ENCODE results near the gene LCP1.
"Not testable (repeated sequence)": the region's sequence is repeated elsewhere in the genome, so short reads cannot be mapped to it uniquely, and the experiment has no call there.

Gene LCP1

GRCh38 chr13:46181840-46182490 lies at the start of gene LCP1:
Gene LCP1 (minus strand): TSS chr13:46182177. CDS start chr13:46159662, 22,515 bp downstream.
- DNase-seq (ENCODE audit: low spot score), result no peak

DNA sequence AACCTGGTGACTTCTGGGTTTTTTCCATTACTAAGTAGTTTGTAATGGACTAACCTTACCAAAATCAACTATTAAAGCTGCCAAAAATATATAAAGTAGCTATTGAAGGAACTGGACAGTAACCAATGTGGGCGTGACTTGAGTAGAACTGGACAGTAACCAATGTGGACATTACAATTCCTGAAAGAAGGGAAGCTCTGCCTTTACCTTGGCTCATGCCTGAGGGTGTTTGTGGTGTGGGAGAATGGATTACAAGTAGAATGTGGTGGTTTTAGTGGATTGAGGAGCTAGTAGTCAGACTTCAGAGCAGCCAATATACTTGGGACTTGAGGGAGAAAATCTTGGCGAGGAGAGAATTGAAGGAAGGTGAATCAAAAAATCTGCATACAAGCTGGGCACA lies 47.3 kb upstream of the LCP1 start:
- DNase-seq (ENCODE audit: low spot score), result no peak

DNA sequence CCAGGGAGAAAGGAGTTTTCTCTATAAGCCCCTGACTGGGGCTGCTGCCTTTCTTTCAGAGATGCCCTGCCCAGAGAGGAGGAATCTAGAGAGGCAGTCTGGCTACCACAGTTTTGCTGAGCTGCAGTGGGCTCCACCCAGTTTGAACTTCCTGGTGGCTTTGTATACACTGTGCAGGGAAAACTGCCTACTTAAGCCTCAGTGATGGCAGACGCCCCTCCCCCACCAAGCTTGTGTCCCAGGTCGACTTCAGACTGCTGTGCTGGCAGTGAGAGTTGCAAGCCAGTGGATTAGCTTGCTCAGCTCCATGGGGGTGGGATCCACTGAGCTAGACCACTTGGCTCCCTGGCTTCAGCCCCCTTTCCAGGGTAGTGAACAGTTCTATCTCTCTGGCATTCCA lies 38.3 kb upstream of the LCP1 start:
- not testable (repeated sequence) for DNase-seq (ENCODE audit: low spot score)

DNA sequence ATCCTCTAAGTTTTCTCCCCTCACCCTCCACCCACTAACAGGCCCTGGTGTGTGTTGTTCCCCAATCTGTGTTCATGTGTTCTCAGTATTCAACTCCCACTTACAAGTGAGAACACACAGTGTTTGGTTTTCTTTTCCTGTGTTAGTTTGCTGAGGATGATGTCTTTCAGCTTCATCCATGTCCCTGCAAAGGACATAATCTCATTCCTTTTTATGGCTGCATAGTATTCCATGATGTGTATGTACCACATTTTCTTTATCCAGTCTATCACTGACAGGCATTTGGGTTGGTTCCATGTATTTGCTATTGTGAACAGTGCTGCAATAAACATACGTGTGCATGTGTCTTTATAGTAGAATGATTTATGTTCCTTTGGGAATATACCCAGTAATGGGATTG lies 32.8 kb upstream of the LCP1 start:
- DNase-seq (ENCODE audit: low spot score), result not testable (repeated sequence)

DNA sequence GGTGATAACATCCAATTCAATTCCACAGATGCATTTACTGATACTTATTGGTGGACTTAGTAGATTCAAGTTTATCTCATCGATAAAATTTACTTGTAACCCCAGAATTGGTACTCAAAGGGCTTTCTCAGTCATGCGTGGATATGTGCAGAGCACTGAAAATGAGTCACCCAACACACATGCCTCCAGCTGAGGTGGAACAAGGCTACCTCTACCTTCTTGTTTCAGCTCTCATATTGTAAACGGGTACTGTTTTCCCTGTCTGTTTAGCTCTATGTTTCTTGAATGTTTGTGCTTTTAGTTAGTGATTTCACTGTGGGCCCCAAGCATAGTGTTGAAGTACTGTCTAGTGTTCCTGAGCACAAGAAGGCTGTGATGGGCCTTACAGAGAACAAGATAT lies 31.3 kb upstream of the LCP1 start:
- no peak for DNase-seq (ENCODE audit: low spot score)

GRCh38 chr13:46211483-46212351 lies 29.7 kb upstream of the LCP1 start, which contains the start of gene LRRC63:
Gene LRRC63 (plus strand): TSS chr13:46211928. CDS start chr13:46213035, 1,107 bp downstream.
- DNase-seq (ENCODE audit: low spot score), result peak; percentile 34

DNA sequence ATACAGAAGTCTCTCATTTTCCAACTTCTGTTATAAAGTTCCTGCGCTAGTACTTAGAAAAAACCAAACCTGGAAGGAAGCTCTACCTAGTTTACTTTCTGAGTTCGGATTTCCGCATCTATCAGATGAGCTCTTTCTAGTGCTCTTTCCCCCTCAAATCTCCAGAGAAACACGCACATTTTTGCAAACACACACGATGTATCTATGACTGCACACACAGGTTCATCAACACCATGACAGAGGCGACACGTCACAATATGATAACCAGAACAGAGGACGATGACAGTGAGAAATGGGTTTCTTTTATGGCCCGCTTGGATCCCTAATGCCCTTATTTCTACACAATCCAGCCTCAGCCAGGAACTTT lies 29.1 kb upstream of the LCP1 start:
- no peak for DNase-seq (ENCODE audit: low spot score)

DNA sequence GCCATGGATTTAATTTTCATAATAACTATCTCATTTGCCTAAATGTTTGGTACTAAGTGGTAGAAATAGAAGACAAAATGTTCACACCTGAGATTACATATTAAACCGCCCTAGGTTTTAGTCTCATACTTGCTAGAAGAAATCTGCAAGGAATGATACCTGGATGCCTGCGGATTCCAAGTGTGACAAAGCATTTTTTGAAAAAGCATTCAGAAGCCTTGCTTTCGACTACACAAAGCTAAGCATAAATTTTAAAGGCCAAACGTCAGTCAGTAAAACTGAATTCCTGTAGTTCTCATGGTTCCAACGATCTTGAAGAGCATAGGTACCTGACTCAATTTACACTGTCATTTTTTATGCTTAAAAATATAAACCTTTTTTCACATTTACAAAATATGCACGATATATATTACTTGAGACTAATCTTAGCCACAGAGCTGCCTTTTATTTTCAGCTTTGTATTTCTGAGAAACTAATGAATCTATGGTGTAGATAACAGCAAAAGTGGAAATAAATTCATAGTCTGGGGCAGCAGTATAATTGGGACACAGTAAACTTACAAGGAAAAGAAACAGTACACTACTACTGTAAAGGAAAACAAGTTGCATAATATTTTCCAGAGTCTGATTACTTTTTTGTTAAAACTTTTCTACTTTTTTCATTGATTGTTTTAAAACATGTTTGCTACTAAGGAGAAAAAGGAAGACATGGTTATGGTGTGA lies 28.5 kb upstream of the LCP1 start:
- DNase-seq (ENCODE audit: low spot score), result no peak

DNA sequence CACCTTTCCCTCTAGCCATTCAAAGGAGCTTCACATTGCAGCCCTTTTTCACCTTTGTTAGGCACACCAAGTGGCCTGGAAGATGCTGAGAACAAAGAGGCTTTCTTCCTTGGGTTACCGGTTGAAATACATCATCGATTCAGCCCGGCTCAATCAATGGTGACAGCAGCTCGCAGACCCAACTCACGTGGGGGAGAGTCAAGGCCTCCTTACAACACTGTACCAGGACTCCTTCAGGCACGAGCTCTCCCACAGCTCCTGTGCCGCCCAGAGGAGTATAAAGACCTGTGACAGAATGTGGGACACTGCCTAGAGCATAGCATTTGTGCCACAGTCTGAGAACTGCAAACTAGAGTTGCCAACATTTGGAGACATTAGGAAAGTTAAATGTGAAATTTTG lies 25.9 kb upstream of the LCP1 start:
- DNase-seq (ENCODE audit: low spot score), result no peak

DNA sequence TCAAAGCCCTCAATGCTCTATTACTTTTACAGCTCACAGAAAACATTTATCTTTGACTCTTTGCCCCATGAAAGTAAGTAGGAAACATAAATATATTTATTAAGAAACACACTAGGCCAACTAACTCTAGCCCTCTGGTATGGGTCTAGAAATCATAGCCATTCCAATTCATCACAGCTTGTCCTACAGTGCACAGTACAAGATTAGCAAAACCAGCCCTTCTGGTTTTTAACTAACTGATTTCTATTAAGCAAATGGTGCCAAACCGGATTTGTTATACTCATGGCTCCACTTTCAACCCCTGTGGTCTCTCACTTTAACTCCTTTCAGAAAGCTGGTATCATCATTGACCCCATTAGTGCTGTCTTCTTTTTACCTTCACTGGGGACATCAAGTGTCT lies 24.2 kb upstream of the LCP1 start:
- no peak for DNase-seq (ENCODE audit: low spot score)

- no peak for DNase-seq (ENCODE audit: low spot score)
Observed at GRCh38 chr13:46202966-46203365, 21.0 kb upstream of the LCP1 start.

DNA sequence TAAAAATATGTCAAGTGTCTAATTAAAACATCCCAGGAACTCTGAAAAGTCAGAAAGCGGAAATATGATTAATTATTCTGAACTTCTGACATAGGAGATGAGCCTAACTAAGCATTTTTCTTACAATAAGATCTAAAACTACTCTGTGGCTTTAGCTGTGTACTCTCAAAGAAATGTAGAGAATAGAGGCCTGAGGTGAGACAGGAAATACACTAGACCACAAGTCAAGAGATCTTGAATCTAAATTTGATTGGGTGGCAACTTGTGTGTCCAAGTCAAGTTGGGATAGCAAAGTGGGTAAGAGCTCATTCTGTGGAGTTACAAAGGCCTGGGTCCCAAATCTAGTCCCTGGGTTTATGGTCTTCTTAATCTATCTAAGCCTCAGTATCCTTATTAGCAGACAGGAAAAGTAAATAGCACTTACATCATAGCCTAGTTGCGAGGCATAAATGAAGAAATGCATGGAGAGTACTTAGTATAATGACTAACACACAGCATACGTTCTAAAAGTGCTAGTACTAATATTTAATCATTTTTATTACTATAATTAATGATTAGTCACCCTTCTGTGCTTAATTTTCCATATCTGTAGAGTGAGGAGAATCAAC lies 20.3 kb upstream of the LCP1 start:
- DNase-seq (ENCODE audit: low spot score), result no peak

- DNase-seq (ENCODE audit: low spot score), result no peak
Observed at GRCh38 chr13:46198696-46199193, 16.8 kb upstream of the LCP1 start.

DNA sequence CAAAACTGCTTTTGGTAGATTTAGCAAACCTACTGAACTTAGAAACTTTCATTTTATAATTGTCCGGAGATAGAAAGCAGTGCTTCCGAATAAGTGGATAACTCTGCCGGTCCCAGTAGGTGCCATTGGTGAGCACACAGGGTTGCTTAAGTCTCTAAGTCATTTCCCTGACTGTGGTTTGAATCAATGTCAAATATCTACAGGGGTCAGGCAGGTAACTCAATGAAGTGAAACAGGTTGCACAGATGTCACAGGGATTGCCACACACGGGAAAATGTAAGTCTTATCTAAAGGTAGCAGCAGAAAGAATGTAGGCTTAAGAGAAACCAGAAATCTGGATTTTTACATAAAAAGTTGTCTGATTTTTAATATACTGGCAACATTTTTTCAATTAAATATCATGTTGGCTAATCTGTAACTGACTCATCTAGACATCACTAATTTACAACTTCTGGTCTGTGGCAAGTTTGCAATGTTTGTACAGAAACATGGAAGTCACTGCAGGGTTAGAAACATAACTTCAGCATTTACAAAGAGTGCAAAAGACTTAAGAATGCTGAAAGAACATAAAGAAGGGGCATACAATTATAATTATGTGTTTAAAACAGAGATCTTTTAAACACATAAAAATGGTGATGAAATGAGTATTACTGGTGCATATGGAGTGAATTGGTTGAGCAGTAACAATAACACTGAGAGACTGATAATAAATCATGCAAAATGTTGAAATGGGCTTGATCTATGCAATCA lies 15.5 kb upstream of the LCP1 start:
- no peak for DNase-seq (ENCODE audit: low spot score)

- DNase-seq (ENCODE audit: low spot score), result no peak
Observed at GRCh38 chr13:46195016-46195415, 13.0 kb upstream of the LCP1 start.

GRCh38 chr13:46192412-46192811 lies 10.4 kb upstream of the LCP1 start:
- DNase-seq (ENCODE audit: low spot score), result no peak

DNA sequence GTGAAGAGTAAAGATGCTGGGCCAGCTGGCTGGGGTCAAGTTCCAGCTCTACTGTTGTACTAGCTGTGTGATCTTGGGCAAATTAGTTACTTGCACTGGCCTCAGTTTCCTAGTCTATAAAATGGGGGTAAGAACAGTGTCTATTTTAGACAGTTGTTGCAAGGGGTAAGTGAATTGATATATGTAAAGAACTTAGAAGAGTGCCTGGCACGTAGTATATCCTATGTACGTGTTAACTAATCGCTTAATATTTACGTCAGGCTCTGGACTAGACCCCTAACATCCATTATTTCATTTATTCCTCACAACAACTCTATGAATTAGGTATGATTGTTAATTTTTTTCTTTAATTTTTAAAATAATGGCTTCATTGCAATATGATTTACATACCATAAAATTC lies 3.7 kb upstream of the LCP1 start:
- no peak for DNase-seq (ENCODE audit: low spot score)

DNA sequence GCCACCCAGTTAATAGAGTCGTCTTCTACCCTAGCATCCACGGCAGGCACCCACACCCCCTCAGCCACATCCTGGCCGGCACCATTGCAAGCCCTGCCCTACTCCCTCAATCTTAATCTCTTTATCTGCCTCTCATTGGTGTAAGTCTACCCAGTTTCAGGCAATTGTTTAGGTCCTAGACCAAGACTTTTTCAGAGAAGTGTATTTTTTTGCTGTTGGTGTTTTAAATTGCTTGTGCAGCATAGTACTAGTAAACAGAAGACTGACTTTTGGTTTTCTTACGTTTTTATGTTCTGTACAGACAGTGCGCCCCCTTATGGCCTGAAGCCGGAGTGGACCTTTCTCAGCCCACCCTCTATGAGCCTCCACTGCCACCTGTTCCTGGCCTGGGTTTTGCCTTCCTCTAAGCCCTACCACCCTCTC lies 2.3 kb upstream of the LCP1 start:
- DNase-seq (ENCODE audit: low spot score), result no peak

- DNase-seq (ENCODE audit: low spot score), result no peak
Observed at GRCh38 chr13:46183018-46183946, 1.3 kb upstream of the LCP1 start.

DNA sequence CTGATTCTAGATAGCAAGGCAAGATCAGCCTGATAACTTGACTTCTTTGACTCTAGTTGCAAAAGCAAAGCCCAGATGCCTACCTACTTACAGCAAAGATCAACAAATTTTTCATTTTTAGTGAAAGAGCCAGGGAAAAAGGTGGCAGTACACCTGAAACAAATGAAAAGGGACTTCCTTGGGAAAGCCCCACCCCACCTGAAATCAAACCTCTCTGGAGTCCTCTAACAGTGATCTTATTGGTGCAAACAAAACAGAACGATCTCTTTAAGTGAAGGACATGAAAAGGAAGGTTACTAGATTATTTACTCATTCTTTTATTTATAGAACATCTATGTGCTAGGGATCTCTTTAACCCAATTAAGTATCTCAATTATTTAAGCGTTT lies 507 bp upstream of the LCP1 start:
- no peak for DNase-seq (ENCODE audit: low spot score)

Measured in LoVo (cell line).